Measurements from ENCODE around the gene RAPGEF2. TPM values are rescaled to one million over a fixed set of nuclear protein-coding genes. Genes with fewer than 3 reads are reported as not detected.

Gene RAPGEF2
- total RNA-seq, 1 donor from 2014 or later, result 32.4 TPM

DNA sequence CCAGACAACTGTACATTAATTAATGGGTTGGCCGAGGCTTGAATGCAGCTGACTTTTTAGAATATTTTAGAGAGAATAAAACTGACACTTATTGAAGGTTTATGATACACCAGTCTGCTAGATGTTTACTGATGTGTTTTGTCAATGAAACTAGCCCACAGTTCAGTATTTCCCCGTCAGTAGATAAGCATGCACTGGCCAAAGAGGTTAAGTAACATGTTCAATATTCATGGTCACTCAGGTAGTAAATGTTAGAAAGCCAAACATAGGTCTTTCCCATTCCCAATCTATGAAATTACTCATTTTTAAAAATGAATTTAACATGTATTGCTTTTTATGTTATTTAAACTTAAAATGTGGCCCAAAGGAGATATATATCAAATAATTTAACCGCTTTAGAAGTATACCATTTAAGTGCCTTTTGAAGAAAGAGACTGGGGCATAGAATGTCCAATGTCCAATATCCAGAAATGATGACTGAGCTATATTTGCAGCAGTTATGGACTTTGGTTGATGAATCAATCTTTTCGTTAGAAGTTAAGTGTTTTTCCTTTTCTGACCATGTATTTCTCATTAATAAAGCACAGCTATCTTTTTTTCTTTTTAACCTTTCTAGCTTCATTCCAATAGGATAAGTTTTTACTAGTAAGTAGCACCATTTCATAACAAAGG lies 156.1 kb downstream of the RAPGEF2 start:
- Histone ChIP-seq H3K4me1 (no peaks in the 10 kb centered on the region), H3K27me3 (no peaks in the 10 kb centered on the region), H3K9me3 (no peaks in the 10 kb centered on the region), H3K27ac (no peak overlapping the region), H3K4me3 (no peak overlapping the region), H3K36me3 (no peaks in the 10 kb centered on the region)
- no peak for DNase-seq (ENCODE audit: extremely low spot score in 2 of 2)
- intact Hi-C loops (cut with DNase I), result no loop called here
- TF ChIP-seq CTCF (IDR thresholded peaks at IDR 0.05) (no peak), POLR2AphosphoS5 (IDR thresholded peaks at IDR 0.05; ENCODE audit: insufficient read depth in 1 of 2, low read depth in 1 of 2) (no peak), POLR2A (IDR thresholded peaks at IDR 0.05) (no peak)

DNA sequence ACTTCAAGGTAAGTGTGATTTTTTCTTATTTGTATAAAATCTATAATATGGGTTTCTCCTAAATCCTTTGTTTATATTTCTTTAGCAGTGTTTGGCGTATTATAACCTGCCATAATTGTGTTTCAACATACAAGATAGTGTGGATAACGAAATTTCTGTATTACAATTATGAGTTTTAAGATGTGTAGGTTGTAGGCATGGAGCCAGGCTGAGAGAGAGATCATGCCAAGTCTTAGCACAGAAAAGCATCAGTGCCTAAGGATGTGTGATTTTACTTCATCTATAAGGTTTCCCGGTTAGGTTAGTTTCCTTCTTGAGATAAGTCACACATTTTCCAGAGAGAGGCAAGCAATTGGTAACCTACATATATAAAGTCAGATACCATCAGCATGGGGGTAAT lies 161.2 kb downstream of the RAPGEF2 start:
- intact Hi-C loops (cut with DNase I), result no loop called here
- DNase-seq (ENCODE audit: extremely low spot score in 2 of 2), result no peak
- Histone ChIP-seq H3K4me1 (peaks cover 16% of the 10 kb centered on the region), H3K27ac (no peak overlapping the region), H3K36me3 (no peaks in the 10 kb centered on the region), H3K9me3 (no peaks in the 10 kb centered on the region), H3K4me3 (no peak overlapping the region), H3K27me3 (no peaks in the 10 kb centered on the region)
- TF ChIP-seq POLR2AphosphoS5 (IDR thresholded peaks at IDR 0.05; ENCODE audit: insufficient read depth in 1 of 2, low read depth in 1 of 2), result no peak

DNA sequence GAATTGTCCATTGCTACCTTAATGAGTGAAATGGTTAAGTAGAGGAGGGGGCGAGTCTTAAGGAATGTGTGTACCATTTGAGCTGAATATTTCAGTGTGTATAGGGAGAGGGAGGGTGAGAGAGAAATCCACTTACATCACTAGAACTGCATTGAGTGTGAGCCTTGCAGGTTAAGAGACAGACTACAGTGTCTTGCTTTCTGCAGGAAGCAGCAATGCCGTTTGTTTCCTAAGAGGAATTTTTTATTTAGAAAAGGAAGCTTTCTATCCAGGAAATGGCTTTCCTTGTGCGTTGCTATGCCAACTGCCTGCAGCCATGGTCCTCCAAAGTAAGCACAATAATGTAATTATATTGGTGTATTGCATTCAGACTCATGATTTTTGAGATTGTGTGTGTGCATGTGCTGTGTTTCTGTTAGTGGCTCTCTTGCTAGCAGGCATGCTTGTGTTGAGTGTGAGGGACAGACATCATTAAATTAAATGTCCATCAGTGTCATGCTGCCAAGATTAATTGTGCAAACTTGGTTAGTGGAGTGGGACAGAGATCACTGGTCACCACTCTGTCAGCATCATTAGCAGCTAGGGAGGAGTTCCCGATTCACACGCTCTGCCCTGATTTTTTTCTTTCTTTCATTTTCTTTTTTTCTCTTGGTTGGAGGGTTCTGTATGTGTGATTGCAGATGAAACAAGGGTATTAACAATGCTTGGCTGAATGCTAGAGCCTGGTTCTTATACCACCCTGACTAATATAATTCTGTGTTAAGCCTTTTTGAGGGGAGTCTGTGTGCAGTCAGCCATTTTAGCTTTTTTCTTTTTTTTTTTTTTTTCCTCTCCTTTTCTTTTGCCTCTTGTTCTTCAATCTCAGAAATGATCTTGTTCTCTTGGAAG lies 164.3 kb downstream of the RAPGEF2 start:
- no peak overlapping the region for H3K4me3 ChIP-seq
- DNase-seq (ENCODE audit: extremely low spot score in 2 of 2), result no peak
- no peak overlapping the region for H3K27ac ChIP-seq
- TF ChIP-seq CTCF (IDR thresholded peaks at IDR 0.05) (no peak), POLR2AphosphoS5 (IDR thresholded peaks at IDR 0.05; ENCODE audit: insufficient read depth in 1 of 2, low read depth in 1 of 2) (no peak), POLR2A (IDR thresholded peaks at IDR 0.05) (no peak)
- intact Hi-C loops (cut with DNase I), result no loop called here
- H3K9me3 ChIP-seq, result no peaks in the 10 kb centered on the region
- no peaks in the 10 kb centered on the region for H3K36me3 ChIP-seq
- no peaks in the 10 kb centered on the region for H3K27me3 ChIP-seq
- peaks cover 35% of the 10 kb centered on the region for H3K4me1 ChIP-seq

DNA sequence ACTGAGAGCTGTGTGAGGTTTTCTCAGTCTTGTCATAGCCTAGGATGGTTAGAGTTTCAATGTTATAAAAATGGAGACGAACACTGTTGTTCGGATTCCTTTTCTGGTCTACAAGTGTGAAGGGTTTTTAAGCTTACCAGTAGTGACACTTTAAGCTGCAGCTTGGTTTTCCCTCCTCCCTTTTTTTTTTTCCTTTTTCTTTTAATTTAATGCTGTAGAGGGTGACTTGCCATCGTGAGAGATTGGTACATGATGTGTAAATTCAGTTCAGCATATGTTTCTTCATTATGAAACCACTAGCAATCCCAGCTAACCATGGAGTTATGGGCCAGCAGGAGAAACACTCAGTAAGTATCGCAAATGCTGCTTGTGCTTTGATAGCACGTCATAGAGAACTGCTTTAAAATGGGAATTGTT lies 165.0 kb downstream of the RAPGEF2 start:
- Histone ChIP-seq H3K9me3 (no peaks in the 10 kb centered on the region), H3K4me1 (peaks cover 40% of the 10 kb centered on the region), H3K27me3 (no peaks in the 10 kb centered on the region), H3K27ac (no peak overlapping the region), H3K4me3 (no peak overlapping the region), H3K36me3 (no peaks in the 10 kb centered on the region)
- DNase-seq (ENCODE audit: extremely low spot score in 2 of 2), result no peak
- TF ChIP-seq CTCF (IDR thresholded peaks at IDR 0.05) (no peak), POLR2A (IDR thresholded peaks at IDR 0.05) (no peak), POLR2AphosphoS5 (IDR thresholded peaks at IDR 0.05; ENCODE audit: insufficient read depth in 1 of 2, low read depth in 1 of 2) (no peak)
- intact Hi-C loops (cut with DNase I), result no loop called here

- intact Hi-C loops (cut with DNase I), result no loop called here
- H3K27ac ChIP-seq, result no peak overlapping the region
- H3K9me3 ChIP-seq, result no peaks in the 10 kb centered on the region
- H3K4me3 ChIP-seq, result no peak overlapping the region
- TF ChIP-seq POLR2AphosphoS5 (IDR thresholded peaks at IDR 0.05; ENCODE audit: insufficient read depth in 1 of 2, low read depth in 1 of 2) (no peak), POLR2A (IDR thresholded peaks at IDR 0.05) (no peak), CTCF (IDR thresholded peaks at IDR 0.05) (no peak)
- H3K36me3 ChIP-seq, result no peaks in the 10 kb centered on the region
- H3K27me3 ChIP-seq, result no peaks in the 10 kb centered on the region
- DNase-seq (ENCODE audit: extremely low spot score in 2 of 2), result no peak
- H3K4me1 ChIP-seq, result peaks cover 46% of the 10 kb centered on the region
Observed at GRCh38 chr4:159268607-159269006, 165.7 kb downstream of the RAPGEF2 start.
